ENCODE data around the gene CDCA3.

DNA sequence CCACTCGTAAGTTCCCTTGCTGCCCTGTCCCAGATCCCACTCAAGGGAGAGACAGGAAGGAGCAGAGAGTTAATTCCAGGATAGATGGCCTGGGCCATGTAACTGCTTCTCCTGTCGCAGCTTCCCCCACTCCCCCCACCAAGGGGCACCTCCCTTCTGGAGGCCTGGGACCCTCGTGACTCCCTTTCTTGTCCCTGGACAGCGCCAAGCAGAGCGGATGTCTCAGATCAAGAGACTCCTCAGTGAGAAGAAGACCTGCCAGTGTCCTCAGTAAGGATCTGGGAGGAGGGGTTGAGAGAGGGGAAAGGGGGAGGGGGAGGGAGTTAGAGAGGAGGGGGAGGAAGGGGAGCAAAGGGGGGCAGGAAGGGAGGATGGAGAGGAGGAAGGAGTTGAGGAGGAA, 32.4 kb downstream of the CDCA3 start:
- TF ChIP-seq, protein P1, sequence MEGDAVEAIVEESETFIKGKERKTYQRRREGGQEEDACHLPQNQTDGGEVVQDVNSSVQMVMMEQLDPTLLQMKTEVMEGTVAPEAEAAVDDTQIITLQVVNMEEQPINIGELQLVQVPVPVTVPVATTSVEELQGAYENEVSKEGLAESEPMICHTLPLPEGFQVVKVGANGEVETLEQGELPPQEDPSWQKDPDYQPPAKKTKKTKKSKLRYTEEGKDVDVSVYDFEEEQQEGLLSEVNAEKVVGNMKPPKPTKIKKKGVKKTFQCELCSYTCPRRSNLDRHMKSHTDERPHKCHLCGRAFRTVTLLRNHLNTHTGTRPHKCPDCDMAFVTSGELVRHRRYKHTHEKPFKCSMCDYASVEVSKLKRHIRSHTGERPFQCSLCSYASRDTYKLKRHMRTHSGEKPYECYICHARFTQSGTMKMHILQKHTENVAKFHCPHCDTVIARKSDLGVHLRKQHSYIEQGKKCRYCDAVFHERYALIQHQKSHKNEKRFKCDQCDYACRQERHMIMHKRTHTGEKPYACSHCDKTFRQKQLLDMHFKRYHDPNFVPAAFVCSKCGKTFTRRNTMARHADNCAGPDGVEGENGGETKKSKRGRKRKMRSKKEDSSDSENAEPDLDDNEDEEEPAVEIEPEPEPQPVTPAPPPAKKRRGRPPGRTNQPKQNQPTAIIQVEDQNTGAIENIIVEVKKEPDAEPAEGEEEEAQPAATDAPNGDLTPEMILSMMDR (IDR thresholded peaks at IDR 0.05), result no peak
- TF ChIP-seq POLR2A (IDR thresholded peaks at IDR 0.05; ENCODE audit: low read depth) (no peak), POLR2AphosphoS5 (IDR thresholded peaks at IDR 0.05) (no peak), EP300 (IDR thresholded peaks at IDR 0.05) (no peak)
